Endothelial cell of umbilical vein (primary cell): ENCODE data around the gene CCDC92B. TPM values are rescaled to one million over a fixed set of nuclear protein-coding genes. Genes with fewer than 3 reads are reported as not detected.

ENCODE experiments used
- BruUV-seq: library from RNA; stranded (reverse); fragments of 400-500 nt; replicated peaks from 2 replicates; lab custom pipeline; 2021; lab: Mats Ljungman, UMichigan
- CTCF ChIA-PET: fragments of 300-600, 350-600 bp; sonication (Branson Sonifier 250); formaldehyde crosslinking; loops from one replicate; lab custom pipeline; 2021; ENCODE audit warnings: antibody characterized with exemption, inconsistent platforms; lab: Charles Lee
- POLR2A ChIA-PET: fragments of 300-600, 350-600 bp; sonication (Branson Sonifier 250); formaldehyde crosslinking; loops from one replicate; lab custom pipeline; 2021; ENCODE audit warnings: antibody characterized with exemption, inconsistent platforms; lab: Charles Lee
- DNase-seq: peaks from one replicate; pipeline ENCODE4 v3.0.0-alpha.2; 2011; ENCODE audit warnings: low read depth, low spot score
- FAIRE-seq: peaks from 2 replicates; lab custom pipeline; 2011; peaks lifted over from hg19 to GRCh38; lab: Jason Lieb, UNC
- H2AFZ ChIP-seq: 2 replicates; pipeline ENCODE4 v1.6.0; 2012; ENCODE audit warnings: low read depth, low read length, control low read depth, inconsistent platforms
- H3K27ac ChIP-seq: 2 replicates; pipeline ENCODE4 v1.5.1; 2011; ENCODE audit warnings: low read depth, mild to moderate bottlenecking, control low read depth, low read length, moderate library complexity; ENCODE audit not compliant: insufficient read depth
- H3K27me3 ChIP-seq, 2 experiments: 2 replicates each; pipeline versions ENCODE4 v1.6.0 to v1.6.1; 2011; ENCODE audit warnings: low read length in 2 of 2, mixed read lengths in 1 of 2; ENCODE audit not compliant: control insufficient read depth in 2 of 2, insufficient read depth in 2 of 2
- H3K36me3 ChIP-seq, 2 experiments: 2 replicates in 1 of 2; 3 replicates in 1 of 2; pipeline ENCODE4 v1.5.1; 2011; ENCODE audit warnings: low read length in 2 of 2, mild to moderate bottlenecking in 1 of 2, moderate library complexity in 1 of 2; ENCODE audit not compliant: control insufficient read depth in 2 of 2, insufficient read depth in 2 of 2; ENCODE audit errors: extremely low read depth in 1 of 2
- H3K4me1 ChIP-seq: 3 replicates; pipeline ENCODE4 v1.5.1; 2011; ENCODE audit warnings: mild to moderate bottlenecking, low read length; ENCODE audit not compliant: control insufficient read depth, insufficient read depth; ENCODE audit errors: extremely low read depth
- H3K4me2 ChIP-seq: 2 replicates; pipeline ENCODE4 v1.6.1; 2011; ENCODE audit warnings: low read length, control low read depth, mixed read lengths; ENCODE audit not compliant: insufficient read depth
- H3K4me3 ChIP-seq, 3 experiments: fragments of 200-600 bp in 1 of 3; sonication (generic), shearing (Covaris generic) in 1 of 3; replicated peaks in 1 of 3; 2 replicates each; pipeline ENCODE4 v1.5.1; 2011 to 2016; ENCODE audit warnings: control low read depth in 3 of 3, low read length in 3 of 3, mild to moderate bottlenecking in 2 of 3, inconsistent platforms in 1 of 3, low read depth in 1 of 3, moderate library complexity in 1 of 3; ENCODE audit not compliant: insufficient read depth in 1 of 3
- H3K79me2 ChIP-seq: 2 replicates; pipeline ENCODE4 v1.6.0; 2012; ENCODE audit warnings: low read length, inconsistent platforms; ENCODE audit not compliant: control insufficient read depth, insufficient read depth
- H3K9ac ChIP-seq: replicated peaks from 2 replicates; pipeline ENCODE3; 2011; ENCODE audit warnings: low read length, control low read depth; ENCODE audit not compliant: insufficient read depth; ENCODE audit errors: extremely low read depth
- H3K9me1 ChIP-seq: replicated peaks from 3 replicates; pipeline ENCODE4 v1.6.0; 2011; ENCODE audit warnings: mild to moderate bottlenecking, low read length; ENCODE audit not compliant: control insufficient read depth, insufficient read depth; ENCODE audit errors: extremely low read depth
- H3K9me3 ChIP-seq: replicated peaks from 2 replicates; pipeline ENCODE4 v1.5.1; 2012; ENCODE audit warnings: low read length, inconsistent platforms; ENCODE audit not compliant: control insufficient read depth, insufficient read depth
- H4K20me1 ChIP-seq: replicated peaks from 2 replicates; pipeline ENCODE3; 2011; ENCODE audit warnings: mild to moderate bottlenecking, low read length; ENCODE audit not compliant: control insufficient read depth, insufficient read depth; ENCODE audit errors: extremely low read depth
- CTCF ChIP-seq, 2 donors: IDR thresholded peaks; 1 replicate in 1 of 2; 2 replicates in 1 of 2; pipeline ENCODE4 v1.5.1; 2011; ENCODE audit warnings: low read length in 2 of 2, mild to moderate bottlenecking in 2 of 2, moderate library complexity in 2 of 2, control low read depth in 1 of 2, inconsistent platforms in 1 of 2, low read depth in 1 of 2; ENCODE audit not compliant: insufficient read depth in 1 of 2; ENCODE audit errors: extremely low read depth in 1 of 2
- EZH2 ChIP-seq: IDR thresholded peaks from 2 replicates; pipeline ENCODE4 v1.6.1; 2012; ENCODE audit warnings: borderline replicate concordance, low read depth, mild to moderate bottlenecking, moderate library complexity, low read length, inconsistent platforms; ENCODE audit not compliant: severe bottlenecking
- FOS ChIP-seq: IDR thresholded peaks from 2 replicates; pipeline ENCODE4 v1.6.1; 2011; ENCODE audit warnings: mild to moderate bottlenecking, low read length, moderate library complexity, borderline replicate concordance; ENCODE audit not compliant: insufficient read depth
- GATA2 ChIP-seq: IDR thresholded peaks from 2 replicates; pipeline ENCODE4 v1.7.0; 2011; ENCODE audit warnings: low read depth, mild to moderate bottlenecking, moderate library complexity, mixed read lengths, low read length; ENCODE audit not compliant: insufficient read length, insufficient read depth
- JUN ChIP-seq: IDR thresholded peaks from 2 replicates; pipeline ENCODE4 v1.6.1; 2011; ENCODE audit warnings: borderline replicate concordance, low read depth; ENCODE audit not compliant: insufficient read length, insufficient read depth
- MAX ChIP-seq: IDR thresholded peaks from 2 replicates; pipeline ENCODE4 v1.6.1; 2011; ENCODE audit not compliant: insufficient read depth, insufficient read length
- MYC ChIP-seq: IDR thresholded peaks from one replicate; pipeline ENCODE4 v1.6.1; 2011; ENCODE audit warnings: mild to moderate bottlenecking, low read depth, low read length
- POLR2A ChIP-seq: IDR thresholded peaks from 2 replicates; pipeline ENCODE4 v1.6.1; 2012; ENCODE audit warnings: low read depth, mild to moderate bottlenecking, control low read depth, low read length
- POLR2AphosphoS5 ChIP-seq: IDR thresholded peaks from 2 replicates; pipeline ENCODE4 v1.6.1; 2012; ENCODE audit warnings: low read depth, mild to moderate bottlenecking, control low read depth, low read length, moderate library complexity; ENCODE audit not compliant: insufficient read depth
- dilution Hi-C: fragments of 300-500 bp; cut with MboI; formaldehyde crosslinking; loops from one replicate; pipeline ENCODE4 v1.15.0; 2019; ENCODE audit warnings: low sequenced_read_pairs; ENCODE audit not compliant: extremely low pct_ligation_motif_present
- intact Hi-C: fragments of 100-400 bp; cut with micrococcal nuclease; formaldehyde crosslinking; loops from one replicate; pipeline ENCODE4 v1.10.0; 2022
- polyA plus RNA-seq, 4 experiments: library from polyadenylated mRNA; depleted of rRNA in 3 of 4; stranded (reverse) in 3 of 4; unstranded in 1 of 4; fragments of >200 nt; gene quantifications; 2 replicates each; pipeline versions ENCODE4 v1.2.1 to v1.2.3, GENCODE V29; 2011 to 2012; ENCODE audit warnings: missing spikeins in 1 of 4
- total RNA-seq: library from RNA; stranded (reverse); gene quantifications from 2 replicates; pipeline ENCODE4 v1.2.3, GENCODE V29; 2021

Gene CCDC92B
- total and polyA plus RNA-seq, 2 donors (not counting 3 experiments of a cell fraction or from before 2014, with no cell fraction given): not detected

DNA sequence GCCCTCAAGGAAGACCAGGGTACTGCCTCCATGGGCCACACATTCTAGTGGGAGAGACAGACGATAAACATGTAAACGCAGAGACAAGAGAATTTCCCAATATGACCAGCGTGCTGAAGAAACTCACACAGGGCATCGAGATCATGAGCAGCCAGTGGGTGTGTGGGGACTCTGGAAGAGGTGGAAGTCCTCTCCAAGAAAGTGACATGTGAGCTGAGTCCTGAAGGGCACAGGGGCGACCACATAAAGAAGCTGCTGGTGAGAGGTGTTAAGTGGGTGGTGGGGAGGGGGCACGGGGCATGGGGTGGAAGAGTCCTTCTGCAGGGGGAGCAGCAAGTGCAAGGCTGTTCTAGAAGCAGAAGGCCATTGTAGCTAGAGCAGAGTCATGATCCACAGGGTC lies 25.8 kb upstream of the CCDC92B start:
- no peak overlapping the region for H3K9ac ChIP-seq
- H3K9me1 ChIP-seq: no peaks in the 10 kb centered on the region
- FAIRE-seq (no peak), DNase-seq (no peak)
- H3K27me3 ChIP-seq: peaks cover 17 to 19% of the 10 kb centered on the region in 2 experiments
- intact Hi-C loops (no loop called here), dilution Hi-C loops (no loop called here)
- no peak overlapping the region for H3K4me3 ChIP-seq
- no peak overlapping the region for H2AFZ ChIP-seq
- H3K9me3 ChIP-seq: no peaks in the 10 kb centered on the region
- no peaks in the 10 kb centered on the region for H3K36me3 ChIP-seq
- no peaks in the 10 kb centered on the region for H3K79me2 ChIP-seq
- H3K4me1 ChIP-seq: no peaks in the 10 kb centered on the region
- ChIA-PET CTCF (no interaction called here), POLR2A (no interaction called here)
- TF ChIP-seq CTCF (IDR thresholded peaks at IDR 0.05; ENCODE audit: extremely low read depth in 1 of 2, insufficient read depth in 1 of 2, low read depth in 1 of 2, low read length in 2 of 2) (no peak), POLR2A (no peak), MYC (no peak), MAX (no peak), POLR2AphosphoS5 (no peak), EZH2 (no peak), GATA2 (no peak), FOS (no peak), JUN (no peak)
- H3K4me2 ChIP-seq: no peak overlapping the region
- H4K20me1 ChIP-seq: no peaks in the 10 kb centered on the region
- BruUV-seq: no TSS peak
- no peak overlapping the region for H3K27ac ChIP-seq
